Lower leg skin (tissue), 3 donors: ENCODE measurements around the gene HOXC10.

ENCODE experiments used
- CTCF ChIP-seq, 3 donors: fragments of 450-650 bp; IDR thresholded peaks; one replicate each; pipeline ENCODE4 v1.5.1; 2016; ENCODE audit warnings: antibody characterized with exemption in 3 of 3, mild to moderate bottlenecking in 3 of 3, moderate library complexity in 2 of 3
- POLR2A ChIP-seq, 2 donors: fragments of 450-650 bp; IDR thresholded peaks; one replicate each; pipeline ENCODE4 v1.6.1; 2016 to 2017; ENCODE audit warnings: antibody characterized with exemption in 2 of 2, mild to moderate bottlenecking in 1 of 2, moderate library complexity in 1 of 2

- TF ChIP-seq CTCF (IDR thresholded peaks at IDR 0.05) (no peak), POLR2A (IDR thresholded peaks at IDR 0.05) (no peak)
Observed at GRCh38 chr12:54006559-54007220, 21.7 kb downstream of the HOXC10 start.
